Hematopoietic multipotent progenitor cell (in vitro differentiated cells): ENCODE data around the gene STIL. TPM values are rescaled to one million over a fixed set of nuclear protein-coding genes. Genes with fewer than 3 reads are reported as not detected.
"Not testable (repeated sequence)": the region's sequence is repeated elsewhere in the genome, so short reads cannot be mapped to it uniquely, and the experiment has no call there.

Source experiments
- DNase-seq, 3 donors: peaks; one replicate each; pipeline ENCODE4 v3.0.0-alpha.2; 2011 to 2015; ENCODE audit warnings: low read depth in 2 of 3, low spot score in 2 of 3
- total RNA-seq: library from RNA; depleted of rRNA; stranded (reverse); fragments of >200 nt; gene quantifications from one replicate; pipeline ENCODE4 v1.2.3, GENCODE V29; 2012

Gene STIL
- total RNA-seq, 1 donor, result 4.6 TPM

GRCh38 chr1:47323599-47324031 lies 9.7 kb upstream of the STIL start:
- no peak for DNase-seq

GRCh38 chr1:47319968-47320367 lies 6.0 kb upstream of the STIL start:
- DNase-seq, result not testable (repeated sequence)

- DNase-seq, result no peak
Measured at GRCh38 chr1:47317841-47318240, 3.9 kb upstream of the STIL start.

- no peak for DNase-seq
Measured at GRCh38 chr1:47309427-47309826, 4.5 kb downstream of the STIL start.

GRCh38 chr1:47302472-47302871 lies 11.5 kb downstream of the STIL start:
- no peak for DNase-seq

GRCh38 chr1:47298025-47298699 lies 15.8 kb downstream of the STIL start:
- no peak for DNase-seq

GRCh38 chr1:47295579-47295978 lies 18.4 kb downstream of the STIL start:
- DNase-seq, result no peak

GRCh38 chr1:47294863-47295262 lies 19.1 kb downstream of the STIL start:
- not testable (repeated sequence) for DNase-seq

- DNase-seq, result peak in 2 of 3 donors; percentile 9 to 42
Measured at GRCh38 chr1:47288116-47288515, 25.8 kb downstream of the STIL start.

- DNase-seq, result no peak
Measured at GRCh38 chr1:47280142-47280541, 33.8 kb downstream of the STIL start.

- no peak for DNase-seq
Measured at GRCh38 chr1:47276850-47277249, 37.1 kb downstream of the STIL start.

- not testable (repeated sequence) for DNase-seq
Measured at GRCh38 chr1:47275811-47276210, 38.1 kb downstream of the STIL start.

GRCh38 chr1:47265529-47265928 lies 48.4 kb downstream of the STIL start:
- not testable (repeated sequence) for DNase-seq

- DNase-seq, result peak in 2 of 3 donors; percentile 61 to 82
Measured at GRCh38 chr1:47262787-47263413, 51.0 kb downstream of the STIL start.

GRCh38 chr1:47257224-47257623 lies 56.7 kb downstream of the STIL start:
- DNase-seq, result peak in 2 of 3 donors; percentile 45 to 75

GRCh38 chr1:47252795-47253194 lies 61.2 kb downstream of the STIL start:
- no peak for DNase-seq

GRCh38 chr1:47252369-47252768 lies 61.6 kb downstream of the STIL start:
- no peak for DNase-seq

GRCh38 chr1:47249755-47250154 lies 64.2 kb downstream of the STIL start:
- no peak for DNase-seq

GRCh38 chr1:47244339-47244862 lies 69.5 kb downstream of the STIL start:
- no peak for DNase-seq

GRCh38 chr1:47243910-47244309 lies 70.0 kb downstream of the STIL start:
- DNase-seq, result no peak

GRCh38 chr1:47241114-47242113 lies 72.5 kb downstream of the STIL start:
- DNase-seq, result peak in 1 of 3 donors; percentile 44
